AG08396 (cell line): Measurements from ENCODE around the gene ZNF423.
"Not testable (repeated sequence)": the region's sequence is repeated elsewhere in the genome, so short reads cannot be mapped to it uniquely, and the experiment has no call there.

Source experiments
- DNase-seq: peaks from one replicate; pipeline ENCODE4 v3.0.0; 2012; ENCODE audit warnings: low spot score, mixed read lengths

ZNF423 gene

DNA sequence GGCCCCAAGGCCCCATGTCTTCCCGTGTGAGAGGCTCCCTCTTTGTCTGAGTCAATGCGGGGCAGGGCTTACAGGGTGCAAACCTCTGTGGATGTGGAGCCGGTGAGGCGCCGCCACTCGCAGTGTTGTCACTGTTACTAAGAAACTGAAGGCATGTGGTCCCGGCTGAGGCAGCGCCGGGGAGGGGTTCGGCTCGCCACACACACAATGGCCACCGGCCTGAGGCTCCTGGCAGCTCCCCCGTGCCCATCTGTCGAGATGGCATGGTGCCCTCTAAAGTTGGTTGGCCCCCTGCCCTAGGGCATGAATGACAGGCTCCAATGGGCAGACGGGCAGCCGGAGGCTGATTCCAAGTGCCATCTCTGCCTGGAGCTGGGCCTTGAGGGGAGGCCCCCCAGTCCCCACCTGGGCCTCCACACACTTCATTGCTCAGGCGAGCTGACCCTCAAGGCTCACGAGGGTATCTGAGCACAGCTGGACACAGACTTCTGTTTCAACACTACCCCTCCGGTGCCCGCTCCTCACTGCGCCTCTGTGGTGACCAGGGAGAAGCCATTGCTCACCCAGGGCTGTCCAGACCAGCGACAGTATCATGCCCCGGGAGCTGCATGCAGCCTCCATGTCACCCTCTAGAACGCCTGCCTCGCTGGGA is 345.1 kb downstream of the ZNF423 start:
- no peak for DNase-seq

- DNase-seq: no peak
Measured at GRCh38 chr16:49510141-49510540, 345.8 kb downstream of the ZNF423 start.

GRCh38 chr16:49506058-49507013 is 349.6 kb downstream of the ZNF423 start:
- DNase-seq: not testable (repeated sequence)

- DNase-seq: no peak
Measured at GRCh38 chr16:49505556-49505955, 350.4 kb downstream of the ZNF423 start.

- no peak for DNase-seq
Measured at GRCh38 chr16:49504626-49505025, 351.3 kb downstream of the ZNF423 start.

GRCh38 chr16:49504023-49504364 is 351.9 kb downstream of the ZNF423 start:
- no peak for DNase-seq

DNA sequence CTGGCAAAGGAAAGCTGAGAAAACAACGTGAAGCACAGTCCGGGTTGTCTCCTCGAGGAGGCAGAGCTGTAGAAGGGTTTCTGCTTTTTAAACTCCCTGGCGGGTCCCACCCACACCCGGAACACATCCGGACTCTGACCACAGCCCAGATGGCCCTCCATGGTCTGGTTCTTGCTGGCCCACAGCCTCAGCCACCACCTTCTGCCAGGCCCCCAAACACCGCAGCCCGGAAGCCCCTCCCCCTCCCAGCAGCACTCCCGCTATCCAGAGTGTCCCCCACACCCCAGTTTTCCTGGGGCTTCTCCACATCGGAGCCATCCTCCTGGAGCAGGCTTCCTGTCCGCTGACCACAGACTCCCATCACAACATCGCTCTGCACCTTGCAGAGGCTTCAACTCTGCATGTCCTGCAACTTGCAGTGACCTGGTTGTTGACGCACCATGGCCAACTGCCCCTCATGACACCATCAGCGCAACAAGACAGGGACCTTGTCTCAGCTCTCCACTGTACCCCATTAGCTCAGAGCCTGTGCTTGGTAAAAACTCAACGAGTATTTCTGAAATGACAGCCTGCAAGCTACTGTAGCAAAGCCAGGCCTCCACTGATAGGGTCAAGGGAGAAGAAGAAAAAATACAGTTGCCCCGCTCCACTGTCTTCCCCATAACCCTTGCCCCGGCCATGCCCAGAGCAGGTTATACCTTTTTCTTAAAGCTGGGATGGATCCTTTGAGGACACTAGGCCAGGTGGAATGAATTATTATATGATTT is 352.5 kb downstream of the ZNF423 start:
- DNase-seq: no peak

- DNase-seq: no peak
Measured at GRCh38 chr16:49502136-49502881, 353.6 kb downstream of the ZNF423 start.

- DNase-seq: no peak
Measured at GRCh38 chr16:49499869-49500610, 355.9 kb downstream of the ZNF423 start.

GRCh38 chr16:49499414-49499785 is 356.5 kb downstream of the ZNF423 start:
- no peak for DNase-seq

- no peak for DNase-seq
Measured at GRCh38 chr16:49498666-49499413, 357.1 kb downstream of the ZNF423 start.

DNA sequence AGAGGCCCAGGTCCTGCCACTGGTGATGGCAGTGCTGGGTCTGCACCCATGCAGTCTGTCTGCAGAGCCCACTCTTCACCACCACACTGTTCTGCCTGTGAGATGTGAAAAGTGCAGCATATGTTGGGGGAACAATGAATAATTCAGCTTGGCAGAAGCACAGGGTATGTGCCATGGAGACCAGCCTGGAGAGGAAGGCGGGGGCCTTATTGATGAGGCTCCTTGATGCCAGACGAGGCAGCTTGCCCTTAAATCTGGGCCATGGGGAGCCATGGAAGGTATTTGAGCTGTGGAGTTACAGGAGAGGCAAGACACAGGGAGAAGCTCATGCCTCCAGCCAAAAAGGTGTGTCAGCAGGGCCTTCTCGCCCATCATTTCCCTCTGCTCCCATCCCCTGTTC is 357.6 kb downstream of the ZNF423 start:
- no peak for DNase-seq

DNA sequence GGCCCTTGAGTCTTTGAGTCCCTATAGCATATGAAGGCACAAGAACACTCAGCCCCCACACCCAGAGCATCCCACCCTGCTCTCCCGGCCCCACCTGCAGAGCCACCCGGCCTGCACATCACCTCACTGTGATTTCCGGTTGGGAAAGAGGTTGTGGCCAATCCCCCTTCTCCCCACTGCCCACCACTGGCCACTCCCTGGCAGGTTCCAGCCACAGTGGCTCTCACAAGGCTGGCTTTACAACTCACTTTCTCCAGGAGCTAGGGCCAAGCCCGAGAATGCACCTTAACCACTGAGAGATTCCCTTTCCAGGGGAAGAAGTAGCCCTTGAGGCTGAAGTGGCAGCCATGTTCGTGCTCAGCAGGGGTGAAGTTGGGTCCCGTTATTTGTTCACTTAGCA is 358.4 kb downstream of the ZNF423 start:
- DNase-seq: no peak

- DNase-seq: no peak
Measured at GRCh38 chr16:49496656-49497055, 359.3 kb downstream of the ZNF423 start.

DNA sequence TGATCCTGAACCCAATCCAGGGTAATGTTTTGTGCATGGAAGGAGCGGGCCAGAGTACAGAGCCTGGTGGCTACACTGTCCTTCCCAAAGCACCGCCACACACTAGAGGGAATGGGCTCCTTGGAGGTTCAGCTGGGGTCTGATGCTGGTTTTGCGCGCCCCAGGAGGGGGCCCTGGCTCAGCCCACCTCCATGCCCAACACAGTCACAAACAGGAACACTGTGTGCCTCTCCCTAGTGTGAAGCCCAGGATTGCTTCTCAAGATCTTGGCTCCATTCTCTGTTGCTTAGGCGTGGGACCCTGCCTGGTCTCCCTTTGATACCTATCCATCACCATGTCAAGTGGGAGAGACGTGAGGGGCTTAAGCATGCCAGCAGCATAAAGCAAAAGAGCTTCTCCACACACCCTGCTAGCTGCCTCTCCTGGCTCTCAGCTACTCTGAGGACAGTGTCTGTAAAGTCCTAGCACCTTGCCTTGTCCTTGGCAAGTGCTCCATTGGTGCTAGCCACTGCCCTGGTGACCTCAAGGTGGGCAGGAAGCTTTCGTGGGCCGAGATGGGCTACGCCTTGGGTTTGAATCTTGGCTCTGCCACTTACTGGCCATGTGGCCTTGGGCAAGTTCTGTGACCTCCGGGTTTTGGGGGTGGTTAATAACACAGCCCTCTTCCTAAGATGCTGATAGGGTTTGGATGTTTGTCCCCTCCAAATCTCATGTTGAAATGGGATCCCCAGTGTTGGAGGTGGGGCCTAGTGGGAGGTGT is 360.1 kb downstream of the ZNF423 start:
- no peak for DNase-seq

GRCh38 chr16:49494891-49495566 is 360.9 kb downstream of the ZNF423 start:
- DNase-seq: no peak

GRCh38 chr16:49494474-49494873 is 361.4 kb downstream of the ZNF423 start:
- no peak for DNase-seq

GRCh38 chr16:49493836-49494235 is 362.1 kb downstream of the ZNF423 start:
- DNase-seq: no peak
